Naive B cell (primary cell): Measurements from ENCODE around the gene PRKAR1A. TPM values are rescaled to one million over a fixed set of nuclear protein-coding genes. Genes with fewer than 3 reads are reported as not detected.
"Not testable (repeated sequence)": the region's sequence is repeated elsewhere in the genome, so short reads cannot be mapped to it uniquely, and the experiment has no call there.

Experiments used
- ATAC-seq, 2 donors: fragments of 150-1000 bp; cut with Tn5 transposase; 2 replicates each; pipeline ENCODE4 v1.10.0; 2021; ENCODE audit warnings: low read depth in 2 of 2, mild to moderate bottlenecking in 2 of 2, moderate library complexity in 2 of 2
- DNase-seq: peaks from one replicate; pipeline ENCODE4 v3.0.0; 2022
- H3K27ac Mint-ChIP-seq, 6 donors: one replicate each; pipeline ENCODE4 v1.8.0; 2020 to 2022; ENCODE audit warnings: mild to moderate bottlenecking in 6 of 6, mixed read lengths in 6 of 6, moderate library complexity in 5 of 6, inconsistent platforms in 2 of 6
- H3K27me3 Mint-ChIP-seq, 3 donors: one replicate each; pipeline ENCODE4 v1.8.0; 2021 to 2022; ENCODE audit warnings: mixed read lengths in 3 of 3, mild to moderate bottlenecking in 1 of 3
- H3K36me3 Mint-ChIP-seq, 2 donors: one replicate each; pipeline ENCODE4 v1.8.0; 2020 to 2022; ENCODE audit warnings: mixed read lengths in 2 of 2, inconsistent platforms in 1 of 2, mild to moderate bottlenecking in 1 of 2
- H3K4me1 Mint-ChIP-seq, 3 donors: one replicate each; pipeline ENCODE4 v1.8.0; 2020 to 2022; ENCODE audit warnings: mixed read lengths in 3 of 3, inconsistent platforms in 1 of 3, mild to moderate bottlenecking in 1 of 3, moderate library complexity in 1 of 3
- H3K4me3 Mint-ChIP-seq, 8 donors: one replicate each; pipeline ENCODE4 v1.8.0; 2020 to 2022; ENCODE audit warnings: mild to moderate bottlenecking in 8 of 8, mixed read lengths in 8 of 8, moderate library complexity in 8 of 8, inconsistent platforms in 2 of 8
- H3K9me3 Mint-ChIP-seq, 7 donors: one replicate each; pipeline ENCODE4 v1.8.0; 2020 to 2022; ENCODE audit warnings: mixed read lengths in 7 of 7, mild to moderate bottlenecking in 5 of 7, inconsistent platforms in 2 of 7, moderate library complexity in 1 of 7
- polyA plus RNA-seq, 6 donors: library from polyadenylated mRNA; unstranded; fragments of 300-500 nt; fragmentation: Illumina TruSeq; gene quantifications; one replicate each; pipeline ENCODE4 v1.2.3, GENCODE V29; 2021; ENCODE audit warnings: low read depth in 6 of 6

The PRKAR1A gene
- polyA plus RNA-seq, 6 donors from 2014 or later = 183 to 245 (median 212) TPM

DNA sequence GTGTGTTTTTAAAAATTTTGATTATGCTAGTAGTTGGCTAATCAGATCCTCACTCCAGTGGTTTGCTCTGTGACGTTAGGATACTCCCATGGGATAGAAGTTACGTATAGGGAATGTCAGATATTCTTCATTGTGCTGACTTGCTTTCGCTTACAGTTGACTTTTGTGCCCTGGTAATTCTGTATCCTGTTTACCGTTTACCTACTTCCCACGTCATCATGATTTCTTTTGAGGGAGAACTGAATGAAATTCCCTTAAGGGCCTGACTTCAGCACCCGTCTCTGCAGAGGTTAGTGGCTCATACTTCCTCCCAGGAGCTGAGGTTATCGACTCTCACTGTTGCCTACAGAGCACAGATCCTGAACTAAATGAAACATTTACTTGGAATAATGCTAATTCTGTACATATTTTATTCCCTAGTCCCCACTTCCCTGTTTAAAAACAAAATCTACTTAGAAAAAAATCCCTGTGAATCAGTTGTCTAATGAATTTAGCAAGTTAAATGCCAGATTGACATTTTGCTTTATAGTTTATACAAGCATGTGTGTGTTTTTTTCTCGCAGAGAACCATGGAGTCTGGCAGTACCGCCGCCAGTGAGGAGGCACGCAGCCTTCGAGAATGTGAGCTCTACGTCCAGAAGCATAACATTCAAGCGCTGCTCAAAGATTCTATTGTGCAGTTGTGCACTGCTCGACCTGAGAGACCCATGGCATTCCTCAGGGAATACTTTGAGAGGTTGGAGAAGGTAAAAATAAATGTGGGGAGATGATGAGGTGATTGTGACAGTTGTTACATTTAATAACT, 2.8 kb downstream of the PRKAR1A start:
- DNase-seq = peak; percentile 36
- H3K36me3 Mint-ChIP-seq = peaks cover 15 to 33% of the 10 kb centered on the region in 2 donors
- no peak for ATAC-seq

GRCh38 chr17:68516732-68517131, 4.5 kb downstream of the PRKAR1A start:
- peaks cover 48 to 56% (median 50%) of the 10 kb centered on the region in 3 donors for H3K4me1 Mint-ChIP-seq
- ATAC-seq (no peak), DNase-seq (no peak)
- peaks cover 20 to 33% of the 10 kb centered on the region in 2 donors for H3K36me3 Mint-ChIP-seq
- no peaks in the 10 kb centered on the region for H3K27me3 Mint-ChIP-seq
- H3K27ac Mint-ChIP-seq = peak overlapping the region in 1 of 6 donors; percentile 80
- H3K9me3 Mint-ChIP-seq = peaks cover 0 to 2% (median 0%) of the 10 kb centered on the region in 7 donors
- no peak overlapping the region for H3K4me3 Mint-ChIP-seq

More for the DNA sequence above, 2.8 kb downstream of the PRKAR1A start:
- Mint-ChIP-seq H3K27me3 (no peaks in the 10 kb centered on the region), H3K27ac (peak overlapping the region; percentile 18 to 99 (median 91)), H3K4me1 (peaks cover 50 to 58% (median 53%) of the 10 kb centered on the region in 3 donors), H3K4me3 (peak overlapping the region in 6 of 8 donors; percentile 21 to 100 (median 46)), H3K9me3 (peaks cover 0 to 2% (median 0%) of the 10 kb centered on the region in 7 donors)

DNA sequence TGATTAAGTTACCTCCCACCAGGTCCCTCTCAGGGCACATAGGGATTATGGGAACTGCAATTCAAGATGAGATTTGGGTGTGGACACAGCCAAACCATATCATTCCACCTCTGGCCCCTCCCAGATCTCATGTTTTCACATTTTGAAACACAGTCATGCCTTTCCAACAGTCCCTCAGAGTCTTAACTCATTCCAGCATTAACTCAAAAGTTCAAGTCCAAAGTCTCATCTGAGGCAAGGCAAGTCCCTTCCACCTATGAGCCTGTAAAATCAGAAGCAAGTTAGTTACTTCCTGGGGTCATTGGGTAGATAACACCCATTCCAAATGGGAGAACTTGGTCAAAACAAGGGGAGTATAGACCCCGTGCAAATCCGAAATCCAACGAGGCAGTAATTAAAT, 5.4 kb downstream of the PRKAR1A start:
- not testable (repeated sequence) for DNase-seq, H3K4me3 Mint-ChIP-seq, ATAC-seq, H3K9me3 Mint-ChIP-seq, H3K27me3 Mint-ChIP-seq
- peaks cover 43 to 56% (median 48%) of the 10 kb centered on the region in 3 donors for H3K4me1 Mint-ChIP-seq
- H3K36me3 Mint-ChIP-seq = peaks cover 22 to 33% of the 10 kb centered on the region in 2 donors
- H3K27ac Mint-ChIP-seq = peak overlapping the region in 1 of 6 donors; percentile 80

DNA sequence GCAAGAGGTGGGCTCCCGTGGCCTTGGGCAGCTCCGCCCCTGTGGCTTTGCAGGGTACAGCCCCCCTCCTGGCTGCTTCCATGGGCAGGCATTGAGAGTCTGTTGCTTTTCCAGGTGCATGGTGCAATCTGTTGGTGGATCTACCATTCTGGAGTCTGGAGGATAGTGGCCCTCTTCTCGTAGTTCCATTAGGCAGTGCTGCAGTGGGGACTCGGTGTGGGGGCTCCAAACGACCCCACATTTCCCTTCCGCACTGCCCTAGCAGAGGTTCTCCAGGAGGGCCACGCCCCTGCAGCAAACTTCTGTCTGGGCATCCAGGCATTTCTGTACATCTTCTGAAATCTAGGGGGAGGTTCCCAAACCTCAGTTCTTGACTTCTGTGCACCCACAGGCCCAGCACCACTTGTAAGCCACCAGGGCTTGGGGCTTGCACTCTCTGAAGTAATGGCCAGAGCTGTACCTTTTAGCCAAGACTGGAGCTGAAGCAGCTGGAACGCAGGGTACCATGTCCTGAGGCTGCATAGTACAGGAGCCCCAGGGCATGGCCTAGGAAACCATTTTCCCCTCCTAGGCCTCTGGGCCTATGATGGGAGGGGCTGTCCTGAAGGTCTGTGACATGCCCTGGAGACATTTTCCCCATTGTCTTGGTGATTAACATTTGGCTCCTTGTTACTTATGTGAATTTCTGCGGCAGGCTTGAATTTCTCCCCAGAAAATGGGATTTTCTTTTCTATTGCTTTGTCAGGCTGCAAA, 6.0 kb downstream of the PRKAR1A start:
- H3K27ac Mint-ChIP-seq = peak overlapping the region in 2 of 6 donors; percentile 80 to 92
- H3K4me1 Mint-ChIP-seq = peaks cover 38 to 50% (median 43%) of the 10 kb centered on the region in 3 donors
- no peaks in the 10 kb centered on the region for H3K27me3 Mint-ChIP-seq
- DNase-seq (no peak), ATAC-seq (no peak)
- H3K36me3 Mint-ChIP-seq = peaks cover 26% of the 10 kb centered on the region in 2 donors
- no peak overlapping the region for H3K4me3 Mint-ChIP-seq
- no peaks in the 10 kb centered on the region for H3K9me3 Mint-ChIP-seq

DNA sequence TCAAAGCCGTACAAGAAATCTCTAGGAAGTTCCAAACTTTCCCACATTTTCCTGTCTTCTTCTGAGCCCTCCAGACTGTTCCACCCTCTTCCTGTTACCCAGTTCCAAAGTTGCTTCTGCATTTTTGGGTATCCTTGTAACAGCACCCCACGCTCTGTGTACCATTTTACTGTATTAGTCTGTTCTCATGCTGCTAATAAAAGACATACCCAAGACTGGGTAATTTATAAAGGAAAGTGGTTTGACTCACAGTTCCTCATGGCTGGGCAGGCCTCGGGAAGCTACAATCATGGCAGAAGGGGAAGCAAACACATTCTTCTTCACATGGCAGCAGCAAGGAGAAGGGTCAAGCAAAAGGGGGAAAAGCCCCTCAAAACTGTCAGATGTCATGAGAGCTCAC, 6.8 kb downstream of the PRKAR1A start:
- H3K9me3 Mint-ChIP-seq, H3K27me3 Mint-ChIP-seq, DNase-seq, ATAC-seq: not testable (repeated sequence)
- peaks cover 25 to 30% of the 10 kb centered on the region in 2 donors for H3K36me3 Mint-ChIP-seq
- H3K4me3 Mint-ChIP-seq = peak overlapping the region in 1 of 8 donors; percentile 10
- H3K4me1 Mint-ChIP-seq = peaks cover 30 to 42% (median 35%) of the 10 kb centered on the region in 3 donors
- peak overlapping the region in 5 of 6 donors; percentile 54 to 92 (median 80) for H3K27ac Mint-ChIP-seq

GRCh38 chr17:68519911-68520310, 7.7 kb downstream of the PRKAR1A start:
- Mint-ChIP-seq H3K9me3 (no peaks in the 10 kb centered on the region), H3K4me3 (no peak overlapping the region), H3K27ac (peak overlapping the region in 1 of 6 donors; percentile 62), H3K36me3 (peaks cover 25 to 34% of the 10 kb centered on the region in 2 donors), H3K27me3 (no peaks in the 10 kb centered on the region), H3K4me1 (peaks cover 21 to 33% (median 27%) of the 10 kb centered on the region in 3 donors)
- no peak for DNase-seq
- no peak for ATAC-seq

DNA sequence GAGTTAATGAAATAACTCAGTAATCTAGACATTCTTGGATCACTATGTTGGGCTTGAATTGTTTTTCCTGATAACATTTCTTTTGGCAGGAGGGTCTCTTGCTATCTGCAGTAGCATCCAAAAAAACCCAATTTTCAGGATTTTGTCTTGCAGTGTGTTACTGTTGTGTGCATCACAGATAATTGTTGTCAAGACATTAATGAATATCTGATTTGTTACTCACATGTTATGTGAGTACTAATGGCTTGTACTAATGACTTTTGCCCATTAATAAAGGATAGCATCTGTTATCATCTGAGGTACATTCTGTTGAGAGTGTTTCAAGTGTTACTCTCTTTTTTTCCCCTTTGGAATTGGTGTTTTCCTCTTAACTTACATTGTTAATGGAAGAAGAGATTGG, 10.0 kb downstream of the PRKAR1A start:
- no peaks in the 10 kb centered on the region for H3K9me3 Mint-ChIP-seq
- no peak for ATAC-seq
- no peak overlapping the region for H3K4me3 Mint-ChIP-seq
- no peaks in the 10 kb centered on the region for H3K27me3 Mint-ChIP-seq
- H3K36me3 Mint-ChIP-seq = peaks cover 14 to 37% of the 10 kb centered on the region in 2 donors
- DNase-seq = no peak
- H3K4me1 Mint-ChIP-seq = peaks cover 16 to 19% (median 17%) of the 10 kb centered on the region in 3 donors
- H3K27ac Mint-ChIP-seq = peak overlapping the region in 1 of 6 donors; percentile 56

DNA sequence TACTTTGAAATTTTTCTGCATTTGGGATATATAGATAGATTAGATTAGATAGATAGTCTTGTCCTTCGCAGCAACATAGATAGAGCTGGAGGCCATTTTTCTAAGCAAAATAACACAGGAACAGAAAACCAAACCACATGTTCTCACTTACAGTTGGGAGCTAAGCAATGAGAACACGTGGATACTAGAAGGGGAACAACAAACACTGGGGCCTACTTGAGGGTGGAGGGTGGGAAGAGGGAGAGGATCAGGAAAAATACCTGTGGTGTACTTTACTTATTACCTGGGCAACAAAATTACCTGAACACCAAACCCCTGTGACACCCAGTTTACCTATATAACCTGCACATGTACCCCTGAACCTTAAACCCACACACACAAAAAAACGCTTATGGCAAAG, 14.3 kb downstream of the PRKAR1A start:
- peaks cover 27 to 43% of the 10 kb centered on the region in 2 donors for H3K36me3 Mint-ChIP-seq
- no peak overlapping the region for H3K4me3 Mint-ChIP-seq
- peak overlapping the region in 1 of 6 donors; percentile 41 for H3K27ac Mint-ChIP-seq
- ATAC-seq = no peak
- H3K9me3 Mint-ChIP-seq = no peaks in the 10 kb centered on the region
- H3K27me3 Mint-ChIP-seq = no peaks in the 10 kb centered on the region
- DNase-seq = no peak
- peaks cover 0 to 3% (median 0%) of the 10 kb centered on the region in 3 donors for H3K4me1 Mint-ChIP-seq

GRCh38 chr17:68527314-68527713, 15.1 kb downstream of the PRKAR1A start:
- peaks cover 28 to 43% of the 10 kb centered on the region in 2 donors for H3K36me3 Mint-ChIP-seq
- peaks cover 0 to 3% (median 0%) of the 10 kb centered on the region in 3 donors for H3K4me1 Mint-ChIP-seq
- H3K27me3 Mint-ChIP-seq = no peaks in the 10 kb centered on the region
- H3K27ac Mint-ChIP-seq = peak overlapping the region in 2 of 6 donors; percentile 30 to 33
- no peak overlapping the region for H3K4me3 Mint-ChIP-seq
- H3K9me3 Mint-ChIP-seq = no peaks in the 10 kb centered on the region
- ATAC-seq (no peak), DNase-seq (no peak)

GRCh38 chr17:68531252-68531651, 19.0 kb downstream of the PRKAR1A start:
- no peaks in the 10 kb centered on the region for H3K9me3 Mint-ChIP-seq
- peaks cover 28 to 39% of the 10 kb centered on the region in 2 donors for H3K36me3 Mint-ChIP-seq
- peak overlapping the region in 2 of 6 donors; percentile 2 to 70 for H3K27ac Mint-ChIP-seq
- DNase-seq = no peak
- no peaks in the 10 kb centered on the region for H3K27me3 Mint-ChIP-seq
- H3K4me1 Mint-ChIP-seq = no peaks in the 10 kb centered on the region
- H3K4me3 Mint-ChIP-seq = no peak overlapping the region
- ATAC-seq = no peak

DNA sequence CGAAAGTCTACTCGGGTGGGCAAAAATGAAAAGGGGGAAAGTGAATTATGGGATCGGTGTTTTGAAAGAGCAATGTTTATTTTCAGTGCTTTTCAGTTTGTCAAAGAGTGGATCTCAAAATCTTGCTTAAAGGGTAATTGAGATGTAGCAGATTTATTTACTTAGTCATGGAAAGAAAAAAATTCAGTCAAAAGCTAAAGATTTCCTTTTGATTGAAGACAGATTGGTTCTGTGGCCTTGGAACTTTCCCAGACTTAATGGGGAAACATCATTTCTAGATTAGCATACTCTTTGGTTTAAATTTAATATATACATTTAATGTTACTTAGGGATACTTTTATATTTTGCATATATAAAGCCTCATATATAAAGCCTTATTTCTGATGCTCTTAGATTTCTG, 20.6 kb downstream of the PRKAR1A start:
- DNase-seq (no peak), ATAC-seq (no peak)
- Mint-ChIP-seq H3K27me3 (no peaks in the 10 kb centered on the region), H3K4me1 (no peaks in the 10 kb centered on the region), H3K4me3 (no peak overlapping the region), H3K36me3 (peaks cover 28 to 35% of the 10 kb centered on the region in 2 donors), H3K27ac (no peak overlapping the region), H3K9me3 (no peaks in the 10 kb centered on the region)

- DNase-seq (no peak), ATAC-seq (no peak)
- Mint-ChIP-seq H3K4me1 (peaks cover 0 to under 1% (median 0%) of the 10 kb centered on the region in 3 donors), H3K27ac (peak overlapping the region in 3 of 6 donors; percentile 27 to 82 (median 47)), H3K27me3 (no peaks in the 10 kb centered on the region), H3K36me3 (peaks cover 21 to 22% of the 10 kb centered on the region in 2 donors), H3K4me3 (no peak overlapping the region), H3K9me3 (no peaks in the 10 kb centered on the region)
Measured at GRCh38 chr17:68533887-68534694, 21.9 kb downstream of the PRKAR1A start.

GRCh38 chr17:68534695-68535088, 22.5 kb downstream of the PRKAR1A start:
- no peaks in the 10 kb centered on the region for H3K9me3 Mint-ChIP-seq
- no peak for DNase-seq
- peak overlapping the region in 1 of 6 donors; percentile 76 for H3K27ac Mint-ChIP-seq
- H3K4me1 Mint-ChIP-seq = peaks cover 0 to 6% (median 0%) of the 10 kb centered on the region in 3 donors
- H3K36me3 Mint-ChIP-seq = peaks cover 17 to 22% of the 10 kb centered on the region in 2 donors
- ATAC-seq = no peak
- H3K4me3 Mint-ChIP-seq = no peak overlapping the region
- H3K27me3 Mint-ChIP-seq = no peaks in the 10 kb centered on the region
